Measurements from ENCODE around the gene POTEH.
"Not testable (repeated sequence)": the region's sequence is repeated elsewhere in the genome, so short reads cannot be mapped to it uniquely, and the experiment has no call there.

GRCh38 chr22:15689749-15690125, at the start of gene POTEH:
- TF ChIP-seq EZH2 (IDR thresholded peaks at IDR 0.05; ENCODE audit: insufficient read depth, poor library complexity, severe bottlenecking); EZH2phosphoT487 (IDR thresholded peaks at IDR 0.05; ENCODE audit: insufficient read depth, low read depth): not testable (repeated sequence)

All from GM23248 (cell line).